ENCODE results near the gene PIN1. TPM values are rescaled to one million over a fixed set of nuclear protein-coding genes. Genes with fewer than 3 reads are reported as not detected.
A peak's percentile ranks its signal among the peaks of the same experiment; 100 is the strongest.
"Not testable (repeated sequence)": the region's sequence is repeated elsewhere in the genome, so short reads cannot be mapped to it uniquely, and the experiment has no call there.

Gene PIN1
- total RNA-seq, 1 donor from 2014 or later, result 114 TPM

DNA sequence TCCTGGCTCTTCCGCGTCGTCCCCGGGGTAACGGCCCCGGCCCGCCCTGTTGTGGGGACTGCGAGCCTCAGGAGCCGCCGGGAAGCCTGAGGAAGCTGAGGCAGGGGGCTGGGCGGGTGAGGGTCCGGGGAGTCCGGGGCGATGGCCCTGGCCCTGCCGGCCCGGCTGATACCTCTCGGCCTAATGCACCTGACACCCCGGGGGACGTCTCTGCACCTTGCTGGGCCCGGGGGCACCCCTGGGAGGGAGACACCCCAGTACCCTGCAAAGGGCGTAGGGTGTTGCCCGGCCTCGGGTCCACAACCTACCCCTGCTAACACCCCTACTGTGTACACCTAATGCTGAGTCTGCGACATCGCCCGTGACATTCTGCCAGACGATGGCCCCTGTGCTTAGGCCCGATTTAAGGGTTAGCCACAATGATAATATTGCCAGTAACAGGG is 410 bp downstream of the PIN1 start:
- TF ChIP-seq, protein P1, sequence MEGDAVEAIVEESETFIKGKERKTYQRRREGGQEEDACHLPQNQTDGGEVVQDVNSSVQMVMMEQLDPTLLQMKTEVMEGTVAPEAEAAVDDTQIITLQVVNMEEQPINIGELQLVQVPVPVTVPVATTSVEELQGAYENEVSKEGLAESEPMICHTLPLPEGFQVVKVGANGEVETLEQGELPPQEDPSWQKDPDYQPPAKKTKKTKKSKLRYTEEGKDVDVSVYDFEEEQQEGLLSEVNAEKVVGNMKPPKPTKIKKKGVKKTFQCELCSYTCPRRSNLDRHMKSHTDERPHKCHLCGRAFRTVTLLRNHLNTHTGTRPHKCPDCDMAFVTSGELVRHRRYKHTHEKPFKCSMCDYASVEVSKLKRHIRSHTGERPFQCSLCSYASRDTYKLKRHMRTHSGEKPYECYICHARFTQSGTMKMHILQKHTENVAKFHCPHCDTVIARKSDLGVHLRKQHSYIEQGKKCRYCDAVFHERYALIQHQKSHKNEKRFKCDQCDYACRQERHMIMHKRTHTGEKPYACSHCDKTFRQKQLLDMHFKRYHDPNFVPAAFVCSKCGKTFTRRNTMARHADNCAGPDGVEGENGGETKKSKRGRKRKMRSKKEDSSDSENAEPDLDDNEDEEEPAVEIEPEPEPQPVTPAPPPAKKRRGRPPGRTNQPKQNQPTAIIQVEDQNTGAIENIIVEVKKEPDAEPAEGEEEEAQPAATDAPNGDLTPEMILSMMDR (conservative IDR thresholded peaks at IDR 0.05; ENCODE audit: low read depth, low read length), result no peak
- H3K4me3 ChIP-seq (ENCODE audit: low read depth, low read length), result peak overlapping the region; percentile 96
- DNase-seq (ENCODE audit: low read depth), result no peak

DNA sequence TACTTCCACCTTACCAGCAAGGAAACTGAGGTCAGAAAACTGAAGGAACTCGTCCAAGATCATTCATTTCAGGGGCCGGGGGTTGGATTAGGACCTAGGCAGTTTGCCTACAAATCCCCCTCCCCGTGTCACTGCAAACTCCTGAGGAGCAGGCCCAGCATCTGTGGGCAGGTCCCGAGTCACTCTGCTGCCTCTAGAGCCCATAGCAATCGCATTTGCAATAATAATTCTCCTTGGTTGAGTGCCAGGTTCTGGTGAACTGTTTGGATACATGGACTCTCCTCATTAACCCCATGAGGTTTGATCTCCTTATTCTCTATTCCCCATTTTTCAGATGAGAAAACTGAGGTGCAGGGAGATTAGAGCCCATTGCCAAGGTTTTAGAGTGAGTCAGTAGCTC is 903 bp downstream of the PIN1 start:
- TF ChIP-seq, protein P1 (conservative IDR thresholded peaks at IDR 0.05; ENCODE audit: low read depth, low read length), result no peak
- no peak for DNase-seq (ENCODE audit: low read depth)

DNA sequence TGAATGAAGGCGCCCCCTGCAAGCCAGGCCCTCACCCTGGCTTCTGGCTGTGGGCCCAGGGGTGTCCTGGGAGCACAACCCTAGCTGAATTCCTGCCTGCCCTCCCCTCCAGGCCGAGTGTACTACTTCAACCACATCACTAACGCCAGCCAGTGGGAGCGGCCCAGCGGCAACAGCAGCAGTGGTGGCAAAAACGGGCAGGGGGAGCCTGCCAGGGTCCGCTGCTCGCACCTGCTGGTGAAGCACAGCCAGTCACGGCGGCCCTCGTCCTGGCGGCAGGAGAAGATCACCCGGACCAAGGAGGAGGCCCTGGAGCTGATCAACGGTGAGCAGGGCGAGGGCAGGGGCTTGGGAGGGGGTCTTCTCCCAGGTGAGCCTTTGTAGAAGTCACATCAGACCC is 3.2 kb downstream of the PIN1 start:
- DNase-seq (ENCODE audit: low read depth), result no peak
- H3K4me3 ChIP-seq (ENCODE audit: low read depth, low read length), result no peak overlapping the region
- TF ChIP-seq, protein P1 (conservative IDR thresholded peaks at IDR 0.05; ENCODE audit: low read depth, low read length), result no peak

More for the DNA sequence above, 903 bp downstream of the PIN1 start:
- peak overlapping the region; percentile 96 for H3K4me3 ChIP-seq (ENCODE audit: low read depth, low read length)

DNA sequence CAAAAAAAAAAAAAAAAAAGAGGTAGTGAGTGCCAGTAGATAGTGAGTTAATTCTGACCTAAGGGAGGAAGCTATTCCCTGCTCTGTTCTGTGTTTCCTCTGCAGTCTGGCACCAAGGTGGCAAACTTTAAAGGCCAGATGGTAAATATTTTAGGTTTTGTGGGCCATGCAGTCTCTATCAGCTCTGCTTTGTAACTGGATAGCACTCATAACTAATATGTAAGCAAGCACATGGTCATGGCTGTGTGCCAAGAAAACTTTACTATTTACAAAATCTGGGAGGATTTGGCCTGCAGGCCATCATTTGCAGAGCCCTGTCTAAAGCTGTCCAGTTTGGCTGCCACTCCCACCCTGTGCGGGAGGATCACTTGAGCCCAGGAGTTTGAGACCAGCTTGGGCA is 4.3 kb downstream of the PIN1 start:
- TF ChIP-seq, protein P1 (conservative IDR thresholded peaks at IDR 0.05; ENCODE audit: low read depth, low read length), result no peak
- DNase-seq (ENCODE audit: low read depth), result no peak
- no peak overlapping the region for H3K4me3 ChIP-seq (ENCODE audit: low read depth, low read length)

DNA sequence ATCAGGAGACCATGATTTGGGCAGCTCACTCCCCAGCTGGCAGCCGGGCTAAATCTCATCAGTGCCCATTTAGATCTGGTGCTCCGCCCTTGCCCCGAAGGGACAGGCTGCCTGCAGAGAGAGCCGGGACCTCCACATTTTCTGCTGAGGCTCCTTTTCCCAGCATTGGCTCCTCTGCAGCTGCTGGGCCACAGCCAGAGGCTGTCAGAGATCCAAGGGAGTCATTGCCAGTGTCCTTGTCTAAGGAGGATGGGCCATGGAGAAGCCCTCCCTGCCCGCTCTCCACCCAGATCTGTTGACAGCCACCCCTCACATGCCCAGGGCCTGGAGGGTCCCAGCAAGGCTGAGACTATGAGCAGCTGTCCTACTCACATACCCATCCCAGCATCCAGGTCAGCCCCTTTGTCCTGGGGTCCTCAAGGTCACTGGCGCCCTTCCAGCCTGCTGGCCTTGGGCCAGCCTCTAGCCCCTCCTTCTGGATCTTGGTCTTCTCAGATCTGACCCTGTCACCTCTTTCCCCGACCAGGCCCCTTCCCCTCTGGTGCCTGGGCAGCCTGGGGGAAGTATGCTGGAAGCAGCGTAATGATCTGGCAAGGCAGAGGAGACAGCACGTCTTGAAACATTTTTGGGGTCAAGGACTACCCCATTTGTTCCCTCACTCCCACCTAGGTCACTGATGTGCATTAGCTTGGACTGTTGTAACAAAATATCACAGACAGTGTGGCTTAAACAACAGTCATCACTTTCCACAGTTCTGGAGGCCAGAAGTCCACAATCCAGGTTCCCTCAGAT is 7.9 kb downstream of the PIN1 start:
- DNase-seq (ENCODE audit: low read depth), result no peak
- TF ChIP-seq, protein P1 (conservative IDR thresholded peaks at IDR 0.05; ENCODE audit: low read depth, low read length), result no peak
- H3K4me3 ChIP-seq (ENCODE audit: low read depth, low read length), result no peak overlapping the region

DNA sequence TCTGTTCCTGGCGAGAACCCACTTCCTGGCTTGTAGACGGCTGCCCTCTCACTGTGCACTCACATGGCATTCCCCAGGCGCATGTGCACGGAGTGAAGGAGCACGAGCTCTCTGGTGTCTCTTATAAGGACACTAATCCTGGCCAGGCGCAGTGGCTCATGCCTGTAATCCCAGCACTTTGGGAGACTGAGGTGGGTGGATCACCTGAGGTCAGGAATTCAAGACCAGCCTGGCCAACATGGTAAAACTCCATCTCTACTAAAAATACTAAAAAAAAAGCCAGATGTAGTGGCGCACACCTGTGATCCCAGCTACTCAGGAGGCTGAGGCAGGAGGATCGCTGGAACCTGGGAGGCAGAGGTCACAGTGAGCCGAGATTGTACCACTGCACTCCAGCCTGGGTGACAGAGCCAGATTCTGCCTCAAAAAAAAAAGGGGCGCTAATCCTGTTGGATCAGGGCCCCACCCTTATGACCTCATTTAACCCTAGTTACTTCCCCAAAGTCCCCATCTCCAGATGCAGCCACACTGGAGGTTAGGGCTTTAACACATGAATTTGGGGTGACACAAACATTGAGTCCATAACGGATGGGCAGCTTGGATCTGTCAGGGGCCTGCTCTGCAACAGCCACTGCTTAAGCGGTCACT is 8.6 kb downstream of the PIN1 start:
- not testable (repeated sequence) for DNase-seq (ENCODE audit: low read depth); H3K4me3 ChIP-seq (ENCODE audit: low read depth, low read length)

DNA sequence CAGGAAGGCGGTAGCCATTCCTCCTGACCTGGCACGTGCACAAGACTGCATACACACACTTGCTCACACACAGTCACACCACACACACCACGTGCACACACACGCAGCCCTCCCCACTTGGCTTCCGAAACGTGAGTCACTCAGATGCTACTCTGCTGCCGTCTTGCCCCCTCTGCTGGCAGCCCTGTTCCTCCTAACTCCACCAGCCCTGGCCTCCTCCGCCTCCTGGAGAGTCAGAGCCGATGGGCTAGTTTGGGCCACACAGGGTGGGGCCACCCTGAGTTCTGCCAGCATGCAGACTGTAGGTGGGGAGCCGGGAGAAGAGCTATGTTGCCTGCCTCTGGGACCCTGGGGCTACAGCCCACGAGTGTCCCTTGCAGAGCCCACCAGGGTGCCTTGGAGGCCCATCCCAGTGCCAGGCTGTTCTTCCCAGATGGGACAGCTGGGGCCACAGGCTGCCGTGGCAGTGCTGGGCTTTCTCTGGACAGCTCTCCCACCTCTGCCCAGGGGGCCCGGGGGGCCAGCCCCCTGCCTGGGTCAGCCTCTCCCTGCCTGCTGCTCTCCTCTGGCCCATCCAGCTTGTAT is 12.1 kb downstream of the PIN1 start:
- DNase-seq (ENCODE audit: low read depth), result no peak
- TF ChIP-seq, protein P1 (conservative IDR thresholded peaks at IDR 0.05; ENCODE audit: low read depth, low read length), result no peak

More for the DNA sequence above, 12.1 kb downstream of the PIN1 start:
- H3K4me3 ChIP-seq (ENCODE audit: low read depth, low read length), result no peak overlapping the region

Measured in epithelial cell of proximal tubule (primary cell).